HG03097 (cell line): ENCODE results near the gene MDM4.

Experiments used
- ATAC-seq: cut with Tn5 transposase; IDR thresholded peaks from one replicate; pipeline ENCODE4 v1.9.1; 2021; ENCODE audit not compliant: unreplicated experiment, low FRiP score

MDM4 gene

GRCh38 chr1:204575221-204576190 is 59.3 kb downstream of the MDM4 start:
- no peak for ATAC-seq

GRCh38 chr1:204576422-204576821 is 60.2 kb downstream of the MDM4 start:
- ATAC-seq = no peak

GRCh38 chr1:204577794-204578478 is 61.7 kb downstream of the MDM4 start:
- no peak for ATAC-seq

GRCh38 chr1:204578867-204579664 is 62.9 kb downstream of the MDM4 start:
- peak; percentile 68 for ATAC-seq

GRCh38 chr1:204579681-204580080 is 63.5 kb downstream of the MDM4 start:
- ATAC-seq = no peak

GRCh38 chr1:204580862-204581261 is 64.7 kb downstream of the MDM4 start:
- no peak for ATAC-seq

GRCh38 chr1:204581759-204582158 is 65.6 kb downstream of the MDM4 start:
- no peak for ATAC-seq

- ATAC-seq = no peak
Observed at GRCh38 chr1:204583909-204584632, 67.9 kb downstream of the MDM4 start.

- no peak for ATAC-seq
Observed at GRCh38 chr1:204584699-204585372, 68.6 kb downstream of the MDM4 start.

GRCh38 chr1:204587621-204588020 is 71.4 kb downstream of the MDM4 start:
- ATAC-seq = no peak

GRCh38 chr1:204588826-204589225 is 72.6 kb downstream of the MDM4 start:
- no peak for ATAC-seq

GRCh38 chr1:204589409-204590038 is 73.3 kb downstream of the MDM4 start:
- ATAC-seq = no peak

GRCh38 chr1:204591473-204592090 is 75.4 kb downstream of the MDM4 start:
- ATAC-seq = no peak

GRCh38 chr1:204592246-204592948 is 76.2 kb downstream of the MDM4 start:
- no peak for ATAC-seq

- ATAC-seq = no peak
Observed at GRCh38 chr1:204598319-204598969, 82.2 kb downstream of the MDM4 start.

- ATAC-seq = no peak
Observed at GRCh38 chr1:204599098-204599497, 82.9 kb downstream of the MDM4 start.

- ATAC-seq = no peak
Observed at GRCh38 chr1:204599596-204599995, 83.4 kb downstream of the MDM4 start.

GRCh38 chr1:204600203-204600602 is 84.0 kb downstream of the MDM4 start:
- no peak for ATAC-seq
